Measurements from ENCODE around the gene UMAD1.
"Not testable (repeated sequence)": the region's sequence is repeated elsewhere in the genome, so short reads cannot be mapped to it uniquely, and the experiment has no call there.

Gene UMAD1

GRCh38 chr7:7652798-7653540 lies 12.4 kb downstream of the UMAD1 start:
- DNase-seq, result no peak

DNA sequence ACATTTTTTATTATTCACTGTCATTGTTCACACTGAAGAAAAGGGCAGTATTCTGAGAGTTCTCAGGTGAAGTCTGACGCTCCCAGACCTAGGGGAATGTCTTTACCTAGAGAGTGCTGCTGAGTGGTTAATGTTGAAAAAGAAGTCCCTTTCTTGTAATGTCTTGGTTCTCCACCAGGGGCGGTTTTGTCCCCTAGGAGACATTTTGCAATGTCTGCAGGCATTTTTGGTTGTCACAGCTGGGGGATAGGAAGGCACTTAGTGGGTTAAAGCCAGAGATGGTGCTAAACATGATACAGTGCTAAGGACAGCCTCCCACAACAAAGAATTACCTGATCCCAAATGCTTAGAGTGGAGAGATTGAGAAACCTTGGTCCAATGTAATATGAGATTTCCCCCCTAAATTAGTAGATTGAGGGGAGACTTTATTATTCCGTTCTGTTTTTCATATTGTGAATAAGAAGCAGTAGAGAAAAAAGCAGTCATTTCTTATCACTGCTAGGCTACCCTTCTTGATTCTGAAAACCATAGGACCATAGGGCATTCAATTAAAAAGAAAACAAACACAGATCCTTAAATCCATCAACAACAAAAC lies 13.1 kb downstream of the UMAD1 start:
- peak in 1 of 2 donors; percentile 39 for DNase-seq

GRCh38 chr7:7654964-7655715 lies 14.6 kb downstream of the UMAD1 start:
- no peak for DNase-seq

DNA sequence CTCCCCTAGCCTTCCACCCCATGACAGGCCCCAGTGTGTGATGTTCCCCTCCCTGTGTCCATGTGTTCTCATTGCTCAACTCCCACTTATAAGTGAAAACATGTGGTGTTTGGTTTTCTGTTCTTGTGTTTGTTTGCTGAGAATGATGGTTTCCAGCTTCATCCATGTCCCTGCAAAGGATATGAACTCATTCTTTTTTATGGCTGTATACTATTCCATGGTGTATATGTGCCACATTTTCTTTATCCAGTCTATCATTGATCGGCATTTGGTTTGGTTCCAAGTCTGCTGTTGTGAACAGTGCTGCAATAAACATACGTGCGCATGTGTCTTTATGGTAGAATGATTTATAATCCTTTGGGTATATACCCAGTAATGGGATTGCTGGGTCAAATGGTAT lies 15.9 kb downstream of the UMAD1 start:
- DNase-seq, result not testable (repeated sequence)

DNA sequence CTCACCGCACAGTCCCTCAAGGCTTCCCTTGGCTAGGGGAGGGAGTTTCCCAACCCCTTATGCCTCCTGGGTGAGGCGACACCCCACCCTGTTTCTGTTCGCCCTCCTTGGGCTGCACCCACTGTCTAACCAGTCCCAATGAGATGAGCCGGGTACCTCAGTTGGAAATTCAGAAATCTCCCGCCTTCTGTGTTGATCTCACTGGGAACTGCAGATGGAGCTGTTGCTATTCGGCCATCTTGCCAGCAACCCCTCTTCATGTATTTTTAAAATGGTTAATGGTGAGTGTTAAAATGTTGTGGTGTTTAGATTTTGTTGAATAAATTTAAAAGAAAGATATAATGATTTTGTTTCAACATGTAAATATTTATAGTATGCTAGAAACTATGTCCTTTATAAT lies 22.0 kb downstream of the UMAD1 start:
- no peak for DNase-seq

DNA sequence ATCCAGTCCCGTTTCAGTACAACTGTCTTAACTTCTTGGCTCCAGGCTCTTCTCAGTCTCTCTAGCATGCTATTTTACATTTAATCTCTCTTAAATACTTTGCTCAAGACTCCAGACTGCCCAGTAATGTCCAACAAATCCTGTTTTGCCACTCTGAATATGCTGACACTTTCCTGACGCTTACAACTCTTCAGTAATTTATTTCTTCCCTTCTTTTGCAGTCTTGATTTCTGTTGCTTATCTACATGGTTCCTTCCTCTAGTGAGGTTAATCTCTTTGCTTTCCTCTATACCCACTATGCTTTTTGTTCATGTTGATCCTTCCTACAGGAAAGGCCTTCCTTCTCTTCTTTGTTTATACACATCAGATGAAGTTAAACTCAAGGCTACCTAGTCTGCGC lies 23.7 kb downstream of the UMAD1 start:
- no peak for DNase-seq

GRCh38 chr7:7665031-7665430 lies 24.5 kb downstream of the UMAD1 start:
- DNase-seq, result no peak

DNA sequence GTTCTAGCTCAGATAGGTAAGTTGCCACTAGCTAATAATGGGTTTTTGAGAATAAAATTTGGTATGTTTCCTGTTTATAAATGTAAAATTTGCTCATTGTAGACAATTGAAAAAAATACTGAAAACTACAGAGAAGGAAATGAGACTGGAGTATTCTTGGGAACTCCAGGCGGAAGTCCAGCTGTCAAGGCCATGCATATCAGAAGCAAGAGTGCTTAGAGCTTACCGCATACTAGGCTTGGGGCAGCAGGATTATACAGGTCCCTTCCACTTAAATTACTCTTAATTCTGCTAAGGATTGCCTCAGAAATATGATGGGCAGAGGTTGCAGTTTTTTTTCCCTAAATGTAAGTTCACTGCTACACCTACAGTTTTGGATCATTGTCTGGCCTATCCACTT lies 26.6 kb downstream of the UMAD1 start:
- no peak for DNase-seq

DNA sequence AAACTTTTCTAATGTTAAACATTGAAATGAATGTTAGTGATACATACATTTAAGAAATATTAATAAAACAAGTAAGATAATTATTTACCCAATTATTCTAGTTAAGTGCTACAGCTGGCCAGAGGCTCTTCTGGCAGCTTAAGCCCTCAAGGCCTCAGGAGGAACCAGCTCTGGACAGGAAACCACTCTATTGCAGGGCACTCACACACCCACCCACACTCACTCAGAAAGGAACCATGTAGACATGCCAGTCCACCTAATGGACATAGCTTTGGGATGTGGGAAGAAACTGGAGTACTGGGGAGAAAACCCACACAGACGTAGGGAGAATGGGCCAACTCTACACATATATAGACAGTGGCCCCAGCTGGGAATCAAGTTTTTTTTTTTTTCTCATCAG lies 28.2 kb downstream of the UMAD1 start:
- DNase-seq, result peak; percentile 73 to 75

DNA sequence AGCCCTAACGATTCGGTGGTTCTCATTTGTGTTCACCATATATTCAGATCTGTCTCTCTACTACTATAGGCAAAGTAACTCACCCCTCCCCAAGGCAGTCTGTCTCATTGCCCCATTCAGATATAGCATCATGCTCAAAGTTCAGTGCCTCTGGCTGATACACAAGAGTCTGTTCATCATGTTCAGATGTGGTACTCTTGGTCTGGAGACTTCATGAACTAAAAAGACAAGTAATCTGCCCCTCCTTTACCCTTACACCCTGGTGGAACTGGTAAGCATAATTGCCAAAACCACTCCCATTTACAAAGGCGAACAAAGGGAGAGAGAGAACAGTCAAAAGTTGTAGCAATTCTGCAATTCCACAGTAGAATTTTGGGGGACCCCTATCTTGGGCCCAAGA lies 29.9 kb downstream of the UMAD1 start:
- DNase-seq, result no peak

- peak in 1 of 2 donors; percentile 14 for DNase-seq
Measured at GRCh38 chr7:7671361-7671760, 30.8 kb downstream of the UMAD1 start.

GRCh38 chr7:7672545-7673239 lies 32.1 kb downstream of the UMAD1 start:
- DNase-seq, result no peak

- no peak for DNase-seq
Measured at GRCh38 chr7:7673240-7673550, 32.6 kb downstream of the UMAD1 start.

DNA sequence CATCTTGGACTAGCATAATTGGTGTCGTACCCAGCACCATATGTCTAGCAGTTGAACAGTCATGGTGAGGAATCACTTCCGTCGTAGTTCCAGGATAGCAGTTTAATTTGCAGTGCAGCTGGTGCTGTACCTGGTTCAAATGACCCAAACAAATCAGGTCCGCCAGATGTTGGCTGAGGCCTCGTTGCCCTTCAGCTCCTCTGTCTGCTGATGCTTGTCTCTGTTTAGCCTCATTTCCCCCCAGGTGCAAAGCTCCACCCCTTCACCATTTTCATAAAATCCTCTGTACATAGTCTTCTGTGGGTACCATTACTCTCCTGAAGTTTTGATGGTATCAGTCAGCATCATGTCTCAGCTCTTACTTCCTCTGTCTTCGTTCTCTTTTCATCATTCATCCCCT lies 35.1 kb downstream of the UMAD1 start:
- DNase-seq, result no peak

DNA sequence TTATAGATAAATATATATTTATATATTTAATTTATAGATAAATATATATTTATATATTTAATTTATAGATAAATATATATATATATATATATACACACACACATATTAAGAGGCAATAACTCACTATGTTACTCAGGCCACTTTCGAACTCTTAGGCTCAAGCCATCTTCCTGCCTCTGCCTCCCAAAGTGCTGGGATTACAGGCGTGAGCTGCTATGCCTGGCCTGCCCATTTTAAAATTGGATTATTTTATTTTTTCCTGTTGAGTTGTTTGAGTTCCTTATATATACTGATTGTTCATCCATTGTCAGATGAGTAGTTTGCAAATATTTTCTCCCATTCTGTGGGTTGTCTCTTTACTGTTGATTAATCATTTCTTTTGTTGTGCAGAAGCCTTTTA lies 39.1 kb downstream of the UMAD1 start:
- not testable (repeated sequence) for DNase-seq

GRCh38 chr7:7681191-7681935 lies 40.8 kb downstream of the UMAD1 start:
- peak; percentile 35 to 76 for DNase-seq

GRCh38 chr7:7681936-7682329 lies 41.4 kb downstream of the UMAD1 start:
- DNase-seq, result no peak

GRCh38 chr7:7682861-7683260 lies 42.3 kb downstream of the UMAD1 start:
- no peak for DNase-seq

- DNase-seq, result no peak
Measured at GRCh38 chr7:7686811-7687508, 46.4 kb downstream of the UMAD1 start.

GRCh38 chr7:7687800-7688199 lies 47.2 kb downstream of the UMAD1 start:
- no peak for DNase-seq

DNA sequence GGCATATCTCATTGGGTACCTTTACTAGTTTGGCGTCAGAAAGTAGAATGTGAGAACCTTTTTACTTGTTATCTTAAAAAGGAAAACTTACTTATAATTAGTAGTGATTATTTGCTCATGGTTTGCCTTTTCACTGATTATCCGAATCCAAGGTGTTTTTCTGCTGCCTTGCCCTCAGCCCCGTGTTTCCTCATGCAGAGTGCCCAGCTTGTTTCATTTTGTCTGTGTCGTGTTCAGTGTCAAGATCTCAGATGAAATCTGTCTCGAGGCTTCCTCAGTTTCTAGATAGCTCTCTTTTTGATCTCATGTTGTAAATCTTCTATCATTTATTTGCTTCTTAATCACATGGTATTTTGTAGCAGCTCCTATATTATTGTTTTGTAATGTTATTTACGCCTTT lies 47.8 kb downstream of the UMAD1 start:
- DNase-seq, result no peak

DNA sequence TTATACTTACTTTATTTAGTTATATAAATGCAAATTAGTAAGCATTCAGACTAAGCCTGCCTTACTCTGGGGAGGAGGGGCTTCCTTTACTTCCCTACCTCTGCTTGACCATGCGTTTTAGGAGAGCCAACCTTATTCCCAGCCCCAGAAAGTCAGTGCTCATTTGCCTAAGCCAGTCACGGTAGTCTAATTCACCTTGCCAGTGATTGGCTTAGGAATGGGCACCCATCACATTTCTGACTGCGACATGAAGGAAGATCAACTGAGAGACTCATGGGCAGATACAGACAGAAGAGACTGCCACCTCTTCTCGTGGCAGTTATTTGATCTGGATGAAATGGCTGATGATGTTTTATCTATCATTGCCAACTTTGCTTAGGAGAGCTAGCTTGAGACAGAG lies 48.4 kb downstream of the UMAD1 start:
- no peak for DNase-seq
